GM18858 (cell line): ENCODE data around the gene ITGAL.
"Not testable (repeated sequence)": the region's sequence is repeated elsewhere in the genome, so short reads cannot be mapped to it uniquely, and the experiment has no call there.

Experiments
- ATAC-seq: cut with Tn5 transposase; IDR thresholded peaks from one replicate; pipeline ENCODE4 v1.9.1; 2021; ENCODE audit not compliant: unreplicated experiment

ITGAL gene

DNA sequence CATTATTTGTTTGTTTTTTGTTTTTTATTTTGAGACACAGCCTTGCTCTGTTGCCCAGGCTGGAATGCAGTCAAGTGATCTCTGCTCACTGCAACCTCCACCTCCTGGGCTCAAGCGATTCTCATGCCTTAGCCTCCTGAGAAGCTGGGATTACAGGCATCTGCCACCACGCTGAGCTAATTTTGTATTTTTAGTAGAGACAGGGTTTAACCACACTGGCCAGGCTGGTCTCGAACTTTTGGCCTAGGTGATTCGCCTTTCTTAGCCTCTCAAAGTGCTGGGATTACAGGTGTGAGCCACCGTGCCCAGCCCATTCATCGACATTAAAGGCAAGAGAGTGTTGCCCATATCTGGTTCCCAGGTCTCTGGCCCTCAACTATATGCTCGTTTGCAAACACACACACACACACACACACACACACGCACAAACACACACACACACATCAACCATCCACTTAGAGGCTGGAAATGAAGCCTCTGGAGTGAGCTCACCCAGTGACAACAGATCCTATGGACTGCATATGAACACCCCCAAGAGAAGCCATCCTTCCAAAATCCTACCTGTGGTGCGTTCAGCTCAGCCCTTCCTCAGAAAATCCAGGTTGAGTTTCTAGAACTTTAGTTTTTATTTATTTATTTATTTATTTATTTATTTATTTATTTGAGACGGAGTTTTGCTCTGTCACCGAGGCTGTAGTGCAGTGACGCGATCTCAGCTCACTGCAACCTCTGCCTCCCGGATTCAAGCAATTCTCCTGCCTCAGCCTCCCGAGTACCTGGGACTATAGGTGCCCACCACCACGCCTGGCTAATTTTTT is 14.6 kb upstream of the ITGAL start:
- ATAC-seq = no peak

- peak; percentile 69 for ATAC-seq
Measured at GRCh38 chr16:30458561-30459394, 13.8 kb upstream of the ITGAL start.

DNA sequence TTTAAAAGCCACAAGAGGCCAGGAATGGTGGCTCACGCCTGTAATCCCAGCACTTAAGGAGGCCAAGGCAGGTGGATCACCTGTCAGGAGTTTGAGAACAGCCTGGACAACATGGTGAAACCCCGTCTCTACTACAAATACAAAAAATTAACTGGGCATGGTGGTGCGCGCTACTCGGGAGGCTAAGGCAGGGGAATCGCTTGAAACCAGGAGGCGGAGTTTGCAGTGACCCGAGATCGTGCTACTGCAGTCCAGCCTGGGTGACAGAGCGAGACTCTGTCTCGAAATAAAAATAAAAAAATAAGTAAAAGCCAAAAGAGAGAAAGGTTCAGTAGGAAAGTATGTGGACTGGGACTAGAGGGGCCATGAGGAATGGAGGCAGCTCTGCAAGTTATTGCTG is 13.1 kb upstream of the ITGAL start:
- ATAC-seq = no peak

DNA sequence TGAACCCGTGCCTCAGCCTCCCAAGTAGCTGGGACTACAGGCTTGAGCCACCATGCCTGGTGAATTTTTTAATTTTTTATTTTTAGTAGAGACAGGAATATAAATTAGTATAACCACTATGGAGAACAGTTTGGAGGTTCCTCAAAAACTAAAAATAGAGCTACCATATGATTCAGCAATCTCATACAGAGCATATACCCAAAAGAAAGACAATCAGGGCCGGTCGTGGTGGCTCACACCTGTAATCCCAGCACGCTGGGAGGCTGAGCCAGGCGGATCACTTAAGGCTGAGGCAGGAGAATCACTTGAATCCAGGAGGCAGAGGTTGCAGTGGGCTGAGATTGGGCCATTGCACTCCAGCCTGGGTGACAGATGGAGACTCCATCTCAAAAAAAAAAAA is 11.1 kb upstream of the ITGAL start:
- not testable (repeated sequence) for ATAC-seq

- no peak for ATAC-seq
Measured at GRCh38 chr16:30464078-30464477, 8.5 kb upstream of the ITGAL start.

DNA sequence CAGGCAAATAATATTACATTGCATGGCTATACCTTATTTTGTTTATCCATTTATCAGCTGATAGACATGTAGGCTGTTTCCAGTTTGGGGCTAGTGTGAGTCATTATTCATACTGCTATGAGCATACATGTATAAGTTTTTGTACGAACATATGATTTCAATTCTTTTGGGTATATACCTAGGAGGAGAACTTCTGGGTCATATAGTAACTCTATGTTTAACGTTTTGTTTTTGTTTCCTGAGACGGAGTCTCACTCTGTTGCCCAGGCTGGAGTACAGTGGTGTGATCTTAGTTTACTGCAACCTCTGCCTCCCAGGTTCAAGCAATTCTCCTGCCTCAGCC is 2.4 kb upstream of the ITGAL start:
- no peak for ATAC-seq

- no peak for ATAC-seq
Measured at GRCh38 chr16:30470632-30470995, 1.9 kb upstream of the ITGAL start.

DNA sequence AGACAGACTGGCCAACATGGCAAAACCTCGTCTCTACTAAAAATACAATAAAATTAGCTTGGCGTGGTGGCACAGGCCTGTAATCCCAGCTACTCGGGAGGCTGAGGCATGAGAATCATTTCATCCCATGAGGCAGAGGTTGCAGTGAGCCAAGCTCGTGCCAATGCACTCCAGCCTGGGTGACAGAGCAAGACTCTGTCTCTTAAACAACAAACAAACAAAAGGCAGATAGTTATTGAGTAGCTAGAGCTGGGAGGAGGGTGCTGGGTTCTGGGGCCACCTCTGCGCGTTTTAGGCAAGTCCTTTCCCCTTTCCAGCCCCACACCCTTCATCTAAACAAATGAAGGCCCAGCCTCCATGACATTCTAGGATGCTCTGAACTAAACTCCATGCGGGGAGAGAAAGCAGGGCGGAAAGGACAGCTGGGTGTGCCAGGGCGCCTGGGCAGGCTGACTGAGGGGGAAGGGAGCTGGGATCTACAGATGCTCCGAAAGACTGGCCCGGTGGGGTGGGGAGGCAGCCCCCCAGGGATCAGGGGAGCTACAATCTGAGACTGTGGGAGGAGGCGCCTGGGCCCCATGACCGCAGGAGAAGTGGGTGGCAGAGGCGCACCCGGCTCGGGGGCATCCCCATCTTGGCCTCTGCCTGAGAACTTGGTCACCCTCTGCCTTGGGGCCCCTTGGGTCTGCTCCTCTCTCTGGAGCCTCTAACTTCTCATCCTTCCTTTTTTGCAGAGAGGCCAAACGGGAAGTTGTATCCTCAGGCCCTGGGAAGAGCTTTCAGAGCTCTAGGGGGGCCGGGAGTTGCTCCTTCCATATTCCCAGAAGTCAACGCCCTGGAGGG is 910 bp downstream of the ITGAL start:
- ATAC-seq = no peak

- no peak for ATAC-seq
Measured at GRCh38 chr16:30474074-30474452, 1.5 kb downstream of the ITGAL start.

DNA sequence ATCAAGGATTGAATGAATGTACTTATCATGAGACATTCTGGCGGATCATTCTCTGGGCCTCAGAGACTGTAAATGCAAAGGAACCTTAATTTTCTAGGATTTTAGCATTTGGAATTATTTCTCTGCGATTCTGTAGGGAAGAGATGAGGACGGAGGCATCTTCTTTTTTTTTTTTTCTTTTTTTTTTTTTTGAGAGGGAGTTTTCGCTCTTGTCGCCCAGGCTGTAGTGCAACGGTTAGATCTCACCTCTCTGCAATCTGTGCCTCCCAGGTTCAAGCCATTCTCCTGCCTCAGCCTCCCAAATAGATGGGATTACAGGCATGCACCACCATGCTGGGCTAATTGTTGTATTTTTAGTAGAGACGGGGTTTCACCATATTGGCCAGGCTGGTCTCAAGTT is 2.1 kb downstream of the ITGAL start:
- ATAC-seq = no peak

DNA sequence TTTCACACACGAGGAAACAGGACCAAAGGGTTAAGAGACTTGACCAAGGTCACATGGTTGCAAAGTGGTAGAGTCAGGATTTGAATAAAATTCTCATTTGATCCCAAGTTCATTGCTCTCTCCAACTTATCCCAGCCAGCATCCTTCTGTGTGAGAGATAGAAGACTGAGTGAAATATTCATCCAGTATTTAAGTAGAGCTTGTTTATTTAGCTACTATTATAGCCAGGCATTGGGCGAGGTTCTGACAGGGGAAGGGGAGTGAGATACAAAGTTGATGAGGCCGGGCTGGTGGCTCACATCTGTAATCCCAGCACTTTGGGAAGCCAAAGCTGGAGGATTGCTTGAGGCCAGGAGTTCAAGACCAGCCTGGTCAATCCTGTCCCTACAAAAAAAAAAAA is 4.4 kb downstream of the ITGAL start:
- no peak for ATAC-seq

DNA sequence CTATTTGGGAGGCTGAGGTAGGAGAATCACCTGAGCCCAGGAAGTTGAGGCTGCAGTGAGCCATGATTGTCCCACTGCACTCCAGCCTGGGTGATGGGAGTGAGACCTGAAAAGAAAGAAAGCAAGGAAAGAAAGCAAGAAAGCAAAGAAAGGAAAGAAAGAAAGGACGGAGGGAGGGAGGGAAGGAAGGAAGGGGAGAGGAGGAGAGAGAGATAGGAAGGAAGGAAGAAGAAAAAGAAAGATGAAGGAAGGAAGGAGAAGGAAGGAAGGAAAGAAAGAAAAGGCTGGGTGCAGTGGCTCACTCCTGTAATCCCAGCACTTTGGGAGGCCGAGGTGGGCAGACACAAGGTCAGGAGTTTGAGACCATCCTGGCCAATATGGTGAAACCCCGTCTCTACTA is 5.2 kb downstream of the ITGAL start:
- ATAC-seq = not testable (repeated sequence)

- ATAC-seq = no peak
Measured at GRCh38 chr16:30478766-30479478, 6.4 kb downstream of the ITGAL start.

GRCh38 chr16:30481381-30481780 is 8.8 kb downstream of the ITGAL start:
- ATAC-seq = no peak

DNA sequence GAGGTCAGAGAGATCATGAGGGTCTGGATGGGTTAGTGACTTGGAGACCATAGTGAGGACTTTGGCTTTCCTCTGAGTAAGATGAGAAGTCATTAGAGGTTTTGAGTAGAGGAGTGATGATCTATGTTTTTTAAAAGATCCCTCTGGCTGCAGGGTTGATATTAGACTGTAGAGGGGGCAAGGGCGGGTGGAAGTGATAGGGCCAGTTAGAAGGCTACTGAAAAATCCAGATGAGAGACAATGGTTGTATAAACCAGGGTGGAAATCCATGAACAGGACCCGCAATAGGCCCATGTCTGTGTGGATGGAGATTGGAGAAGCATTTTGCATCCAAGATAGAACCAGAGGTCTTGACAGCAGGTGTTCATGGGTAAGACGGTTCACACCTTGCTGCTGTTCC is 9.8 kb downstream of the ITGAL start:
- no peak for ATAC-seq

DNA sequence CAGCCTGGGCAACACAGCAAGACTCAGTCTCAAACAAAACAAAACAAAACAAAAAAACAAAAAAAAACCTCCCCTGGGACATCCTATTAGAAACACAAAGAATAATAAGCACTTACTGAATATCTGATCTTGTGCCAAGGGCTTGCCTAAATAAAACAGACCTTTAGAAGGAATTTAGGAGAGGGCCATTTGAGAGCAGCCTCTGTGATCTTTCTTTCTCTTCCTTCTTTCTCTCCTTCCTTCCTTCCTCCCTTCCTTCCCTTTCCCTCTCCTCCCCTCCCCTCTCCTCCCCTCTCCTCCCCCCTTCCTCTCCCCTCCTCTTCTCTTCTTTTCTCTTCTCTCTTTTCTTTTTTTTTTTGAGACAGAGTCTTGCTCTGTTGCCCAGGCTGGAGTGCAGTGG is 12.3 kb downstream of the ITGAL start:
- ATAC-seq = no peak

GRCh38 chr16:30485818-30486436 is 13.4 kb downstream of the ITGAL start:
- no peak for ATAC-seq

DNA sequence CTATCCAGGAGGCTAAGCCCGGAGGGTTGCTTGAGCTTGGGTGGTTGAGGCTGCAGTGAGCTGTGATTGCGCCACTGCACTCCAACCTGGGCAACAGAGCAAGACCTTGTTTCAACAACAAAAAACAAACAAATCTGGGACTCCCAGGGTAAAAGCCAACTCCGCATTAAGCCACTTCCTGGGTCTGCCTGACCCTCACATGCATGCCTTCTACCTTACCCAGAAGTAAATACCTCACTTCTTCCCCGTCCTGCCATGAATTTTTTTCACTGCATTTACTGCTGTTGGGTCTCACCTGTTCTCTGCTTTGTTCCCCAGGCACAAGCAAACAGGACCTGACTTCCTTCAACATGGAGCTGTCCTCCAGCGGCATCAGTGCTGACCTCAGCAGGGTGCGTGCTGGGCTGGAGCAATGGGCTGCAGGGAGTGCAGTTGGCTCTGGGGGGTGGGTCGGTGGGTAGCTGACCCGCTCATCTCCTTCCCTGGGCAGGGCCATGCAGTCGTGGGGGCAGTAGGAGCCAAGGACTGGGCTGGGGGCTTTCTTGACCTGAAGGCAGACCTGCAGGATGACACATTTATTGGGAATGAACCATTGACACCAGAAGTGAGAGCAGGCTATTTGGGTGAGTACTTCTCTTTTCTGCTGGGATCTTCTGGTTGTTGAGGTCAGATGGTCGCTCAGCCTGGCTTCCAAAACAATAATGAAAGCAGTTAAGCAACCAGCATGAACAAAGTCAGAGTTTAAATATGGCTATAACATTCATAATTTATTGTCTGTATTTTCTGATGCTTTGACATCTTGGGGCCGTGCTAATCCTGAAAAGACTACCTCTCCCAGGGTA is 16.4 kb downstream of the ITGAL start:
- no peak for ATAC-seq

GRCh38 chr16:30490210-30490609 is 17.7 kb downstream of the ITGAL start:
- no peak for ATAC-seq

GRCh38 chr16:30491229-30491628 is 18.7 kb downstream of the ITGAL start:
- ATAC-seq = no peak
